GM23338 (cell line): ENCODE data around the gene MAZ. TPM values are rescaled to one million over a fixed set of nuclear protein-coding genes. Genes with fewer than 3 reads are reported as not detected.

Experiments used
- ATAC-seq: fragments of 200-7000 bp; cut with Tn5 transposase; 3 replicates; pipeline ENCODE4 v1.9.1; 2020
- DNase-seq: peaks from one replicate; pipeline ENCODE4 v3.0.0-alpha.2; 2015; ENCODE audit warnings: low spot score
- H2AFZ ChIP-seq: fragments of 200-600 bp; sonication (generic); 2 replicates; pipeline ENCODE4 v1.8.0; 2016; ENCODE audit warnings: antibody characterized with exemption, mild to moderate bottlenecking, moderate library complexity
- H3F3A ChIP-seq: fragments of 200-600 bp; sonication (generic); replicated peaks from 2 replicates; pipeline ENCODE4 v1.8.0; 2017; ENCODE audit warnings: antibody characterized with exemption, mixed run types, low read depth
- H3K27ac ChIP-seq: fragments of 200-600 bp; sonication (generic); 2 replicates; pipeline ENCODE4 v1.6.1; 2016; ENCODE audit warnings: low read depth
- H3K27me3 ChIP-seq: fragments of 200-600 bp; sonication (generic); 2 replicates; pipeline ENCODE4 v1.8.0; 2016; ENCODE audit warnings: mild to moderate bottlenecking, mixed run types, moderate library complexity; ENCODE audit not compliant: insufficient read depth
- H3K36me3 ChIP-seq: fragments of 200-600 bp; sonication (generic); 2 replicates; pipeline ENCODE4 v1.8.0; 2016; ENCODE audit warnings: mild to moderate bottlenecking; ENCODE audit not compliant: insufficient read depth
- H3K4me1 ChIP-seq: fragments of 200-600 bp; sonication (generic); 2 replicates; pipeline ENCODE4 v1.8.0; 2016; ENCODE audit warnings: mild to moderate bottlenecking, moderate library complexity; ENCODE audit not compliant: insufficient read depth
- H3K4me2 ChIP-seq: fragments of 200-600 bp; sonication (generic); 2 replicates; pipeline ENCODE4 v1.7.1; 2017; ENCODE audit warnings: mixed run types
- H3K4me3 ChIP-seq: fragments of 200-600 bp; sonication (generic); 2 replicates; pipeline ENCODE4 v1.6.1; 2016; ENCODE audit warnings: mixed run types
- H3K79me2 ChIP-seq: fragments of 200-600 bp; sonication (generic); replicated peaks from 2 replicates; pipeline ENCODE4 v1.8.0; 2017; ENCODE audit warnings: mild to moderate bottlenecking; ENCODE audit not compliant: insufficient read depth
- H3K9me2 ChIP-seq: fragments of 200-600 bp; sonication (generic); 2 replicates; pipeline ENCODE4 v1.8.0; 2017; ENCODE audit not compliant: insufficient read depth
- H4K20me1 ChIP-seq: fragments of 200-600 bp; sonication (generic); replicated peaks from 2 replicates; pipeline ENCODE4 v1.8.0; 2017; ENCODE audit warnings: mild to moderate bottlenecking; ENCODE audit not compliant: insufficient read depth
- H3K27ac Mint-ChIP-seq: 2 replicates; pipeline ENCODE4 v1.8.0; 2020; ENCODE audit warnings: inconsistent platforms, mild to moderate bottlenecking, moderate library complexity, mixed read lengths
- H3K27me3 Mint-ChIP-seq: 3 replicates; pipeline ENCODE4 v1.8.0; 2022; ENCODE audit warnings: low read depth, mild to moderate bottlenecking, moderate library complexity, mixed read lengths, inconsistent platforms; ENCODE audit not compliant: insufficient read depth, poor library complexity
- H3K36me3 Mint-ChIP-seq: 3 replicates; pipeline ENCODE4 v1.8.0; 2021; ENCODE audit warnings: low read depth, mild to moderate bottlenecking, inconsistent platforms, moderate library complexity, mixed read lengths
- H3K4me1 Mint-ChIP-seq: 3 replicates; pipeline ENCODE4 v1.8.0; 2020; ENCODE audit warnings: mild to moderate bottlenecking, inconsistent platforms, mixed read lengths
- H3K4me3 Mint-ChIP-seq: 3 replicates; pipeline ENCODE4 v1.8.0; 2021; ENCODE audit warnings: moderate library complexity, mild to moderate bottlenecking, inconsistent platforms, mixed read lengths
- H3K9me3 Mint-ChIP-seq: 3 replicates; pipeline ENCODE4 v1.8.0; 2020; ENCODE audit warnings: moderate library complexity, mild to moderate bottlenecking, inconsistent platforms, mixed read lengths
- ETS1 ChIP-seq: IDR thresholded peaks from 2 replicates; pipeline ENCODE4 v1.6.1; 2016; ENCODE audit warnings: antibody characterized with exemption
- EZH2phosphoT487 ChIP-seq: fragments of 200-600 bp; sonication (generic); IDR thresholded peaks from one replicate; pipeline ENCODE4 v1.8.1; 2018; ENCODE audit warnings: antibody characterized with exemption; ENCODE audit not compliant: unreplicated experiment
- JUNB ChIP-seq: IDR thresholded peaks from one replicate; pipeline ENCODE4 v1.6.1; 2016; ENCODE audit warnings: antibody characterized with exemption; ENCODE audit not compliant: unreplicated experiment
- STAT1 ChIP-seq: IDR thresholded peaks from one replicate; pipeline ENCODE4 v1.6.1; 2016; ENCODE audit warnings: antibody characterized with exemption; ENCODE audit not compliant: unreplicated experiment
- ZNF331 ChIP-seq: fragments of 250-450 bp; sonication (Bioruptor Pico); IDR thresholded peaks from 2 replicates; pipeline ENCODE4 v1.5.0; 2020; ENCODE audit warnings: low read depth, mild to moderate bottlenecking, moderate library complexity
- polyA plus RNA-seq: library from polyadenylated mRNA; unstranded; fragments of >200 nt; fragmentation: Nextera tagmentation; extraction: Ambion mirVana; gene quantifications from 2 replicates; pipeline ENCODE4 v1.2.1, GENCODE V29; 2016
- total RNA-seq: library from RNA; depleted of rRNA; stranded (reverse); fragments of >200 nt; shearing (Covaris generic); gene quantifications from 2 replicates; pipeline ENCODE4 v1.2.3, GENCODE V29; 2014
- TF ChIP-seq, protein P1 (sequence below): IDR thresholded peaks from one replicate; pipeline ENCODE4 v1.6.1; 2018; ENCODE audit warnings: antibody characterized with exemption; ENCODE audit not compliant: unreplicated experiment
- TF ChIP-seq, protein P2 (sequence below): fragments of 250-450 bp; sonication (Bioruptor Pico); IDR thresholded peaks from 2 replicates; pipeline ENCODE4 v1.5.0; 2020; ENCODE audit warnings: mild to moderate bottlenecking, moderate library complexity

MAZ gene
- total and polyA plus RNA-seq, 2 experiments from 2014 or later, result 155 to 270 TPM

- no peak for TF ChIP-seq ZNF331 (CRISPR knock-in tag)
- TF ChIP-seq, protein P1, sequence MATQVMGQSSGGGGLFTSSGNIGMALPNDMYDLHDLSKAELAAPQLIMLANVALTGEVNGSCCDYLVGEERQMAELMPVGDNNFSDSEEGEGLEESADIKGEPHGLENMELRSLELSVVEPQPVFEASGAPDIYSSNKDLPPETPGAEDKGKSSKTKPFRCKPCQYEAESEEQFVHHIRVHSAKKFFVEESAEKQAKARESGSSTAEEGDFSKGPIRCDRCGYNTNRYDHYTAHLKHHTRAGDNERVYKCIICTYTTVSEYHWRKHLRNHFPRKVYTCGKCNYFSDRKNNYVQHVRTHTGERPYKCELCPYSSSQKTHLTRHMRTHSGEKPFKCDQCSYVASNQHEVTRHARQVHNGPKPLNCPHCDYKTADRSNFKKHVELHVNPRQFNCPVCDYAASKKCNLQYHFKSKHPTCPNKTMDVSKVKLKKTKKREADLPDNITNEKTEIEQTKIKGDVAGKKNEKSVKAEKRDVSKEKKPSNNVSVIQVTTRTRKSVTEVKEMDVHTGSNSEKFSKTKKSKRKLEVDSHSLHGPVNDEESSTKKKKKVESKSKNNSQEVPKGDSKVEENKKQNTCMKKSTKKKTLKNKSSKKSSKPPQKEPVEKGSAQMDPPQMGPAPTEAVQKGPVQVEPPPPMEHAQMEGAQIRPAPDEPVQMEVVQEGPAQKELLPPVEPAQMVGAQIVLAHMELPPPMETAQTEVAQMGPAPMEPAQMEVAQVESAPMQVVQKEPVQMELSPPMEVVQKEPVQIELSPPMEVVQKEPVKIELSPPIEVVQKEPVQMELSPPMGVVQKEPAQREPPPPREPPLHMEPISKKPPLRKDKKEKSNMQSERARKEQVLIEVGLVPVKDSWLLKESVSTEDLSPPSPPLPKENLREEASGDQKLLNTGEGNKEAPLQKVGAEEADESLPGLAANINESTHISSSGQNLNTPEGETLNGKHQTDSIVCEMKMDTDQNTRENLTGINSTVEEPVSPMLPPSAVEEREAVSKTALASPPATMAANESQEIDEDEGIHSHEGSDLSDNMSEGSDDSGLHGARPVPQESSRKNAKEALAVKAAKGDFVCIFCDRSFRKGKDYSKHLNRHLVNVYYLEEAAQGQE, result no peak
- no peak for TF ChIP-seq STAT1
- TF ChIP-seq JUNB, result no peak
- no peak for TF ChIP-seq ETS1
- no peak for TF ChIP-seq EZH2phosphoT487
These were observed 43.2 kb downstream of the MAZ start (continued) for GRCh38 chr16:29849505-29849904.

DNA sequence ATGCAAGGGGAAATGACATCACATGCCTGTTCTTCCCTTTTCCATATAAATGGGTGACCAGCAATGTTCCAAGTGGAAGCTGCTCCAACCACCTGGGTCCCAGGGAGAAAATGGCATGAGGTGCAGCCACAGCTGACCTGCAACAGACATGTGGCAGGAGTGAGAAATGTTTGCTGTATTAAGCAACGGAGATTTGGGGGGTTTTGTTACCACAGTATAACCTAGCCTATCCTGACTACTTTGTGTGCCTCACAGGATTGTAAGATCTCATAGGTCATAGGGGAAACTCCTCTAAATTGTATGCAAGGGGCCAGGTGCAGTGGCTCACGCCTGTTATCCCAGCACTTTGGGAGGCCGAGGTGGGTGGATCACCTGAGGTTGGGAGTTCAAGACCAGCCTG, 44.7 kb downstream of the MAZ start:
- no peak overlapping the region for H3K27ac Mint-ChIP-seq
- no peaks in the 10 kb centered on the region for H4K20me1 ChIP-seq
- H3K36me3 Mint-ChIP-seq, result no peaks in the 10 kb centered on the region; the same call in 2 of the 3 replicates
- H3K27ac ChIP-seq, result no peak overlapping the region
- no peaks in the 10 kb centered on the region for H3K9me2 ChIP-seq
- DNase-seq (no peak), ATAC-seq (no peak)
- no peaks in the 10 kb centered on the region; the same call in 2 of the 3 replicates for H3K9me3 Mint-ChIP-seq
- H3K4me3 Mint-ChIP-seq, result no peak overlapping the region
- H3K27me3 Mint-ChIP-seq, result peaks cover 8% of the 10 kb centered on the region
- H3F3A ChIP-seq, result 0 out of 2 replicates have a peak, but pooled peaks cover 3% of the 10 kb centered on the region
- no peak overlapping the region for H3K4me3 ChIP-seq
- H3K79me2 ChIP-seq, result no peaks in the 10 kb centered on the region
- TF ChIP-seq, protein P2, sequence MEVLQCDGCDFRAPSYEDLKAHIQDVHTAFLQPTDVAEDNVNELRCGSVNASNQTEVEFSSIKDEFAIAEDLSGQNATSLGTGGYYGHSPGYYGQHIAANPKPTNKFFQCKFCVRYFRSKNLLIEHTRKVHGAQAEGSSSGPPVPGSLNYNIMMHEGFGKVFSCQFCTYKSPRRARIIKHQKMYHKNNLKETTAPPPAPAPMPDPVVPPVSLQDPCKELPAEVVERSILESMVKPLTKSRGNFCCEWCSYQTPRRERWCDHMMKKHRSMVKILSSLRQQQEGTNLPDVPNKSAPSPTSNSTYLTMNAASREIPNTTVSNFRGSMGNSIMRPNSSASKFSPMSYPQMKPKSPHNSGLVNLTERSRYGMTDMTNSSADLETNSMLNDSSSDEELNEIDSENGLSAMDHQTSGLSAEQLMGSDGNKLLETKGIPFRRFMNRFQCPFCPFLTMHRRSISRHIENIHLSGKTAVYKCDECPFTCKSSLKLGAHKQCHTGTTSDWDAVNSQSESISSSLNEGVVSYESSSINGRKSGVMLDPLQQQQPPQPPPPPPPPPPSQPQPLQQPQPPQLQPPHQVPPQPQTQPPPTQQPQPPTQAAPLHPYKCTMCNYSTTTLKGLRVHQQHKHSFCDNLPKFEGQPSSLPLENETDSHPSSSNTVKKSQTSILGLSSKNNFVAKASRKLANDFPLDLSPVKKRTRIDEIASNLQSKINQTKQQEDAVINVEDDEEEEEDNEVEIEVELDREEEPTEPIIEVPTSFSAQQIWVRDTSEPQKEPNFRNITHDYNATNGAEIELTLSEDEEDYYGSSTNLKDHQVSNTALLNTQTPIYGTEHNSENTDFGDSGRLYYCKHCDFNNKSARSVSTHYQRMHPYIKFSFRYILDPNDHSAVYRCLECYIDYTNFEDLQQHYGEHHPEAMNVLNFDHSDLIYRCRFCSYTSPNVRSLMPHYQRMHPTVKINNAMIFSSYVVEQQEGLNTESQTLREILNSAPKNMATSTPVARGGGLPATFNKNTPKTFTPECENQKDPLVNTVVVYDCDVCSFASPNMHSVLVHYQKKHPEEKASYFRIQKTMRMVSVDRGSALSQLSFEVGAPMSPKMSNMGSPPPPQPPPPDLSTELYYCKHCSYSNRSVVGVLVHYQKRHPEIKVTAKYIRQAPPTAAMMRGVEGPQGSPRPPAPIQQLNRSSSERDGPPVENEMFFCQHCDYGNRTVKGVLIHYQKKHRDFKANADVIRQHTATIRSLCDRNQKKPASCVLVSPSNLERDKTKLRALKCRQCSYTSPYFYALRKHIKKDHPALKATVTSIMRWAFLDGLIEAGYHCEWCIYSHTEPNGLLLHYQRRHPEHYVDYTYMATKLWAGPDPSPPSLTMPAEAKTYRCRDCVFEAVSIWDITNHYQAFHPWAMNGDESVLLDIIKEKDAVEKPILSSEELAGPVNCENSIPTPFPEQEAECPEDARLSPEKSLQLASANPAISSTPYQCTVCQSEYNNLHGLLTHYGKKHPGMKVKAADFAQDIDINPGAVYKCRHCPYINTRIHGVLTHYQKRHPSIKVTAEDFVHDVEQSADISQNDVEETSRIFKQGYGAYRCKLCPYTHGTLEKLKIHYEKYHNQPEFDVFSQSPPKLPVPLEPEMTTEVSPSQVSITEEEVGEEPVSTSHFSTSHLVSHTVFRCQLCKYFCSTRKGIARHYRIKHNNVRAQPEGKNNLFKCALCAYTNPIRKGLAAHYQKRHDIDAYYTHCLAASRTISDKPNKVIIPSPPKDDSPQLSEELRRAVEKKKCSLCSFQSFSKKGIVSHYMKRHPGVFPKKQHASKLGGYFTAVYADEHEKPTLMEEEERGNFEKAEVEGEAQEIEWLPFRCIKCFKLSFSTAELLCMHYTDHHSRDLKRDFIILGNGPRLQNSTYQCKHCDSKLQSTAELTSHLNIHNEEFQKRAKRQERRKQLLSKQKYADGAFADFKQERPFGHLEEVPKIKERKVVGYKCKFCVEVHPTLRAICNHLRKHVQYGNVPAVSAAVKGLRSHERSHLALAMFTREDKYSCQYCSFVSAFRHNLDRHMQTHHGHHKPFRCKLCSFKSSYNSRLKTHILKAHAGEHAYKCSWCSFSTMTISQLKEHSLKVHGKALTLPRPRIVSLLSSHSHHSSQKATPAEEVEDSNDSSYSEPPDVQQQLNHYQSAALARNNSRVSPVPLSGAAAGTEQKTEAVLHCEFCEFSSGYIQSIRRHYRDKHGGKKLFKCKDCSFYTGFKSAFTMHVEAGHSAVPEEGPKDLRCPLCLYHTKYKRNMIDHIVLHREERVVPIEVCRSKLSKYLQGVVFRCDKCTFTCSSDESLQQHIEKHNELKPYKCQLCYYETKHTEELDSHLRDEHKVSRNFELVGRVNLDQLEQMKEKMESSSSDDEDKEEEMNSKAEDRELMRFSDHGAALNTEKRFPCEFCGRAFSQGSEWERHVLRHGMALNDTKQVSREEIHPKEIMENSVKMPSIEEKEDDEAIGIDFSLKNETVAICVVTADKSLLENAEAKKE (CRISPR knock-in tag), result no peak
- TF ChIP-seq STAT1 (no peak), JUNB (no peak)
- H3K36me3 ChIP-seq, result no peaks in the 10 kb centered on the region
- H3K4me2 ChIP-seq, result no peak overlapping the region
- no peak overlapping the region for H2AFZ ChIP-seq
- H3K27me3 ChIP-seq, result no peaks in the 10 kb centered on the region
- peaks cover 13% of the 10 kb centered on the region for H3K4me1 Mint-ChIP-seq
- H3K4me1 ChIP-seq, result no peaks in the 10 kb centered on the region
